Ramos (cell line): ENCODE results near the gene NPAS3.

Experiments
- in situ Hi-C: fragments of 300-500 bp; cut with MboI; formaldehyde crosslinking; loops from one replicate; pipeline ENCODE4 v1.14.3; 2022; ENCODE audit warnings: low sequenced_read_pairs; ENCODE audit not compliant: unreplicated experiment

NPAS3 gene

DNA sequence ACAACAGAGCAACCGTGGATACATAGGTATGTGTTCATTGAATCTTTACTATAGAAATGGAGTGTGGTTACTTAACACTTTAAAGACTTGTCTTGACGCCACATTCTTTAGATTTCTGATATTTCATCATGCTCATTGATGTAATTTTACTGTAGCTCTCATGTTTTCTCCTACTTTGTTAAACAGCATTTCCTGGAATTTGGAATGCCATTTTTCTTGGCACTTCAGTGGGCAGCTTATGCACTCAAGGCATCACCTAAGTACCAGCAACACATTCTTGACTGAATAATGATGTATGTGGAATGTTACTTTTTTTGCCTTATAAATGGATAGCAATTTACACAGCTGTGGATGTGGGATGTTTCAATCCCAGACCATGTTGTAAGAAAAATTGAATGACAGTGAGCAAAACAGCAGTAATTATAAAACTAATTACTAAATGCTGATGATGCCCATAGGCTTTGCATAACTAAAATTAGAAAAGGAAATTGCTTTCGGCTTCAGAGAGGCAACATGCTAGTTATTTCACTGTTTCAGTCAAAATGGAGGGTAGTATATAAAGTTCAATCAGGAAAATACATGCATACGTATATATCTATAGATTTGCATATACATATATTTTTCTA is 298.5 kb downstream of the NPAS3 start:
- in situ Hi-C loops, result no loop called here

DNA sequence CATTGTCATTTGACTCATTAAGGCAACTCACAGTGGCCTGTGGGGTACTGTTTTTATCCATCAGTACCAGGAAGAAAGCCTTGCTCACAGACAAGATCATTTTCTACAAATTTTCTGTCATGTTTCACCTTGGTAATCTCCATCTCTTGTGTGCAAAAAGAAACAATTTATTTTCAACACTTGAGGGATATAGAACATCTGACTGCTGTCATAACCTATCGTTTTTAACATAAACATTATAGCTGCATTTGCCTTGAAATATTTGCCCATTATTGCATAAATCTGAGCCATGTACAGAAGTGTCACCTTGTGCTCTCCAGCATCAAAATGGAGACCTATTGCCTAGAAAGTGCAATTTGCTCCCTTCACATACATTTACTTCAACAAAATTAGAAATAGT is 300.8 kb downstream of the NPAS3 start:
- in situ Hi-C loops, result no loop called here

GRCh38 chr14:33240466-33240865 is 301.8 kb downstream of the NPAS3 start:
- in situ Hi-C loops, result no loop called here

DNA sequence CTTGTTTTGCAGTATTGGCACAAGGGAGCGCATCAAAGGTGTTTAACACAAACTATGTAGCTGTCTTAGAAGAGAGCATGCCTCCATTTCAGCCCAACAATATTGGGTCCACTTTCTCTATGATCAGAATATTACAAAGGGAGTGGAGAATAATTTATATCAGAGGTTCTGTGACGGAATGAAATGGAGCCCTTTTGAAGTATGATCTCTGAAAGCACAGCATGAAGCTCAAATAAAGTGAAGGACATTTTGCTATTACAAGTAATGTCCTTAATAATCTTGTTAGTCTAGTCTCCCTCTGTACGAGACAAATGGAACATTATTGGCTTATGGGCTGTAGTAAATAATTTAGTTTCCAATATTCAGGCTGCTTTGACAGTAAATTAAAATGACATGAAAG is 302.7 kb downstream of the NPAS3 start:
- in situ Hi-C loops, result no loop called here

DNA sequence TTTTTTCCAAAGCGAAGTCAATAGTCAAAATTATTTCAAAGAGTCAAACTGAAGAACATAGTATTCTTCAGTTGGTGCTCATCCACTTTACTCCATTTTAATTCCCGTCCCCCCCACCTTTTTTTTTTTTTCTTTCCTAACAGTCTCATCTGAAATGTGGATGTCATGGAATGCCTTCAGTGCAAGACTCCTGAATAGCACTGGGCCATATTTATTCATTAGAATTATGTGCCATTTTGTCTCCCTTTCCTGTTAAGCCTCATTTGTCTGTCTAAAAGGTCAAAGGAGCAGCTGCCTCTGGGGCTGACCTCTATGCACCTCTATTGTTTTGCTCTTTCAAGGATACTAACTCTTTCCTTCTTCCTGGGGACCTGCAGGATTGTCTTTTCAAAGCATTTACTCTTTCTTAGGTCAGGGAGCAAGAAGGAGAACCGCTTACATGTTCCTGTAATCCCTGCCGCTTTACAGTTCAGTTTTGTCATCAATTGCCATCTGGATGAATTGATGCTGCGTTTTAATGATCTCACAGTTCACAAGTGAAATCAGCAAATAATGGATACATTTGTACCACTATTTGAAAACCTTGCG is 310.6 kb downstream of the NPAS3 start:
- in situ Hi-C loops, result no loop called here

GRCh38 chr14:33250963-33251362 is 312.3 kb downstream of the NPAS3 start:
- in situ Hi-C loops, result no loop called here

DNA sequence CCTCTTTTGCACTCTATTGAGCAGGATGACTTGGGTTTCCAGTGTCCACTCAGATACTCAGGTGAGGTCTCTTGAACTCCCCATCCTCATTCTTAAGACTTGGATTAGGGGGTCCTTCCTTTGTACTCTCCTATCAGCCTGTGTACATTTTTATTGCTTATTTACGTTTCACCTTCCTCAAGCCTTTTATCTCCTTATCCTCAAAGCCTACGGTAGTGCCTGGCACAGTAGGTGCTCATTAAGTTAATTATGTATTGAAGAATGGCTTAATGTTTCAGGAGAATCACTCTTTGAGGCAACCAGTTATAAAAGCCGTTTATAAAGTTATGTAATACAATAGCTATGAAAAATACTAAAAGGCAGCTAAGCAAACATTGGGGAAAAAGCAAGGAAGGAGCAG is 315.7 kb downstream of the NPAS3 start:
- in situ Hi-C loops, result no loop called here

DNA sequence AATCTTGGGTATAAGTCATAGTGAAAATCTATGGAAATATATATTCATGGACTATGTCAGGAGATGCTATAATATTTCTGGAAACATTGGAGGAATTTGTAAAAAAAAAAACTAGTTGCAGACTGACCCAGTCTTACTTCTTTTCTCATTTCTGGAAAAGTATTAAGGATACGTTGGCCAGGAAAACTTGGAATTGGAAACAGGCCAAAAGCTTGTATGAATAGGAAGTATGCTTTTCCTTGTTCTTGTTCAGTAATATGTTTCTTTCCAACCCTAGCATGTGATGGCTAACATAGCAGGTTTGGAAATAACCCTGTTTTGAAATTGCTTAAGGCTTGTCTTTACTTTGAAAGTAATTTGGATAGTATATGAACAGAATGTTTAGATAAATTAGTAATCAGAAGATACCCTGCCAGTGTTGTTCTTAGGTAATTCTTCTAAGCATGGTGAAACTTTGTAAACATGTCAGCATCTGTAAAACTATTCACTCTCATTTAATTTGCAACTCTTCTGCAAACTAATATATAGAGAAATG is 316.2 kb downstream of the NPAS3 start:
- in situ Hi-C loops, result no loop called here

DNA sequence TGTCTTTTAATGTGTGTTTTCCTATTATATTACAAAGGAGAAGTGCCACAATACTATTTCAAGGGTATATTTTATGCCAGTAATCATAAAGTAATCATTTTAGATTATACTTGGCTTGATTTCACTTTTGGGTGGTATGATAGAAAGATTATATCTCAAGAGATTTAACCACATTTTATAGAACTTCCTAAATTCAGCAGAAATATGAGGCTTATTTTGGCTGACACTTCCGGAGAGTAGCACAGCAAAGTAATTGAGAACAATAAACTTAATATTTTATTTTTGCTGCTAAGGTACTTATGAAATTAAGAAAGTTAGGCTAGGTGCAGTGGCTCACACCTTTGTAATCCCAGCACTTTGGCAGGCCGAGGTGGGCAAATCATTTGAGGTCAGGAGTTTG is 319.1 kb downstream of the NPAS3 start:
- in situ Hi-C loops, result no loop called here

GRCh38 chr14:33259764-33260163 is 321.1 kb downstream of the NPAS3 start:
- in situ Hi-C loops, result no loop called here

GRCh38 chr14:33271216-33271615 is 332.5 kb downstream of the NPAS3 start:
- in situ Hi-C loops, result no loop called here

GRCh38 chr14:33271891-33272290 is 333.2 kb downstream of the NPAS3 start:
- in situ Hi-C loops, result no loop called here

DNA sequence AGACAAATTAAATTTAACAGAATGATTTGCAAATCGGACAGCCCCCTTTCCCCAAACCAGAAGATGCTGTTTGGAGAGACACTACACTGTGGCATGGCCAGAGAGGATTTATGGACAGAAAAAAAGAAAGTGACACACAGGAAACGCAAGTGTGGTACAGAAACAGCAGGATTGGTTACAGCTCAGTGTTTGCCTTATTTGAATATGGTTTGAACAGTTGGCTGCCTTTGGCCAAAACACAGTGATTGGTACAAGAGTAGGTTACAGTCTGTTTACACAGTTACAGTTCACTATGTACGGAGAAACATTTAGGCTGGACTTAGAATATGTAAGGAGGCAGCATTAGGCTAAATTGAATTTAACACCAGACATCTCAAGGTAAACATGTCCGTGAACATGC is 335.3 kb downstream of the NPAS3 start:
- in situ Hi-C loops, result no loop called here

DNA sequence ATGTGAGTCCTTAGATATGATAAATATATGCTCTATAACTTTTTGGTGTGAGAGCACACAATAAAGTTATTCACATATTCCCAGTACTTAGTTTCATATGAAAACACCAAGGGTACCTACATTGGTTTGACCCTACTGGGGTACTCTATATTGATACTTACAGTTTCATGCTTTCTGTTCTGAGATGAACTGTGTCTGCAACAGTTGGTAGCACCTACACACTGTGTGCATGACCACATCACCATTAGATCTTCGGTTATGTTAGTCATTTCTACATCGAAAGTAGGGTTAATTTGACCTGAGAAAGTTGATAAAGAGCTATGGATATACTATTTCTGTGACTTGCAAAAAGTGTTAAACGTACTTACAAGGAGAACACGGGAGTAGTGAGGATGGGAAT is 337.2 kb downstream of the NPAS3 start:
- in situ Hi-C loops, result no loop called here

DNA sequence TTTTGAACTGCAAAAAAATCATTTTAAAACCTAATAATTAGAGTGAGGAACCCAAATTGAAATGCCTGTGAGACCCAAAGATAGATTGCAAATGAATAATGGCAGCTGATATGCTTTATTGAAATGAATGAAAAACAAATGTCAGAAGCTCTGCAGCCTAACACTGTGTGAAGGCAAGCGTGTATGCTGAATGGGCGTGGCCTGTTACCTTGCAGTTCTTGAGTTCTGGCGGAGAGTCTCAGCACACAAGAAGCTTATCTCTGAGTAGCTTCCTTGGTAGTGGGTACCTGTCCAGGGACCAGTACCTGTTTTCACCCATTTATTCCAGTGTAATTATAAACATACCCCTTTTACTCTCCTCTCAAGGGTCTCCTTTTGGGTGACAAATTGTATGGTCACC is 341.2 kb downstream of the NPAS3 start:
- in situ Hi-C loops, result no loop called here

DNA sequence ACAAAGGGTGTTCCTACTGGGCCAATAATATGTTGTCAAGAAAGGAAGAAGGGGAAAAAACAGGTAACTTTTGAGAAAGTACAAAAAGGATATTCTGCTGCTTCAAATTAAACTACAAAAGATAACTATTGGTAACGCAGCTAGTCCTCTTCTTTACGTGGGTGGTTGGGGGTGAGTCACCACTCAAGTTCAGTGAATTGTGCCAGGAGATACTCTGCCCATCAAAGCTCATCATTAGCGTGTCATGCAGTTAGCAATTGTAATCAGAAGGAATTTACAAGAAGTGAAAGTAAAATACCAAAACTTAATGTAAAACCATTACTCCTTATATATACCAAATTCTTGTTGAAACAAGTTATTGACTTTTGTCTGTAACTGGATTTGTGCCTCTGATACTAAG is 342.0 kb downstream of the NPAS3 start:
- in situ Hi-C loops, result no loop called here

- in situ Hi-C loops, result no loop called here
These were observed 343.9 kb downstream of the NPAS3 start for GRCh38 chr14:33282331-33283230.

DNA sequence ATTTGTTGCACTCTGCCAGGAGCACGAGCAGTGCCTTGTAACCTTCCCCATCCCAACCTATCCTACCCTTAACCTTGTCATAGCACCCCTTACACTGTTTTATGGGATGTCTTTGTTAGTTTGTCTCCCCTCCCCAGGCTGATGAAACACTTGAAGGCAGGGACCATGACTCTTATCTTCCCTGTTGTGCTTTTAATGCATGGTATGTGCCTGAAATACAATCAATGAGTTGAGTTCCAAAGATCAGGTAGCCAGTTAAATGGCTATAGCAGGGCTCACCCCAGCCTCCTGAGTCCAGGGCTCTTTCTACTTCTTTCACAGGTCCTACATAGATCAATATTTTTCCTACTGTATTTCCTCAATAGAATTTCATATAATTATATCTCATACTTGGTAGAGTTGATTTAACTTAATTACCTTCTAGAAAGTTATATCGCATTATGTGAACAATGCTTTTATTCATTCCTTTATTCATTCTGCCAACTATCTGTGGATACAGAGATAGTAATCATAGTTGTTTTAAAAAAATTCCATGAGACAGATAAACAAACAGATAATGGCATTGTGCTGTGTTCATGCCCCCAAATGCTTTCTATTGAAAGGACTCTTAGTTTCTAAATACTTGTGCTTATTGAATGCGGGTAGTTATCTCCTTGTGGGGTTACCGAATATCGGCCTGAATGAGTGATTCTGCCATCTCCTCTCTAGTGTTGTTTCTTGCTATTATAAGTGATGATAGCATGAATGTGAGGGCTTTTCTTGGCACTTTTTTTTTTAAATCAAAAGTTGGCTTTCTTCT is 347.4 kb downstream of the NPAS3 start:
- in situ Hi-C loops, result no loop called here

DNA sequence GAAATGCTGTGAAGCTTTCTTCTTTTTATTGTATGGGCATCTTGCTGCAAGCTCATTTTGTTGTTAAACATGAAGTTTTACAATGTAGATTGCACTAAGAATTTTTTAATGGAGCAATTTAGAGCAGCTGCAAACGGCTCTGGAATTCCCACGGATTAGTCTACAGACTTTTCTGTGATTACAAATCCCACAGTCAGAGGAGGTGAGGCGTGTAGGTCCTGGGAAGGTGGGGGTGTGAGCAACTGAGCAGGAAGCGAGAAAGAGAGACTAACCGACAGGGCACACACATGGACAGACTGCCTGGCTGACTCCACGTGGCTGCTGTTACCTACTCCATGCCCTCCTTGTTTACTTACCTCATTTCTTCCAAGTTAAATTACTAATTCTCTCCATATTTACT is 348.5 kb downstream of the NPAS3 start:
- in situ Hi-C loops, result no loop called here

DNA sequence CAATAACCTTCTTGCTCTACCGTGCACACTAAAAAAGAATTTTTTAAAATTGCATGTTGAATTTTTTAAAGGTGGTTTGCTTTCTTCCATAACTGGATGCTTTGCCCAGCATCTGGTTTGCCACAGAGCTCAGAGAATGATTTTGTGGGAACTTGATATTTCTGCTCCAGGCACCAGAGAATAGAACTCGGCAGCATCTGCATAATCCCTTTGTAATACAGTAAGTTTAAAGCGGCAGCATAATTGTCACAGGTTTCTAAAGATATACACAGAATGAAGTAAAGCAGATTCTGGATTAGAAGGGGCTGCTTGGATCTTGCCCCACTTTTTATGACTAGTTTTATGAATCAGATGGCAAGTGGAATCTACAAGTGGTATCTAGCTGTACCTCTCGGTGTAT is 352.0 kb downstream of the NPAS3 start:
- in situ Hi-C loops, result no loop called here
